H9 (cell line): ENCODE data around the gene CNIH2. TPM values are rescaled to one million over a fixed set of nuclear protein-coding genes. Genes with fewer than 3 reads are reported as not detected.

ENCODE experiments used
- DNase-seq: peaks from one replicate; pipeline ENCODE4 v3.0.0-alpha.2; 2017
- H2AFZ ChIP-seq: one replicate; pipeline ENCODE4 v1.6.1; 2013; ENCODE audit warnings: mild to moderate bottlenecking, low read length, control low read depth, moderate library complexity
- H2AK5ac ChIP-seq: 2 replicates; pipeline ENCODE4 v1.6.1; 2013; ENCODE audit warnings: low read length, control low read depth, mixed read lengths; ENCODE audit not compliant: insufficient read length
- H2BK120ac ChIP-seq: one replicate; pipeline ENCODE4 v1.6.1; 2013; ENCODE audit warnings: low read depth, mild to moderate bottlenecking, low read length, control low read depth, inconsistent platforms; ENCODE audit not compliant: poor library complexity, severe bottlenecking
- H2BK12ac ChIP-seq: 2 replicates; pipeline ENCODE4 v1.6.1; 2013; ENCODE audit warnings: low read length, control low read depth, mixed read lengths, low read depth; ENCODE audit not compliant: insufficient read length
- H2BK15ac ChIP-seq: 2 replicates; pipeline ENCODE4 v1.6.1; 2013; ENCODE audit warnings: low read depth, low read length, control low read depth
- H2BK20ac ChIP-seq: one replicate; pipeline ENCODE4 v1.6.1; 2013; ENCODE audit warnings: low read depth, mild to moderate bottlenecking, low read length, control low read depth, inconsistent platforms; ENCODE audit not compliant: poor library complexity, severe bottlenecking
- H2BK5ac ChIP-seq: 2 replicates; pipeline ENCODE4 v1.6.1; 2013; ENCODE audit warnings: low read length, control low read depth, mixed read lengths; ENCODE audit not compliant: insufficient read length
- H3K14ac ChIP-seq: 2 replicates; pipeline ENCODE4 v1.6.1; 2013; ENCODE audit warnings: low read length, control low read depth; ENCODE audit not compliant: insufficient read depth
- H3K18ac ChIP-seq: 2 replicates; pipeline ENCODE4 v1.6.1; 2013; ENCODE audit warnings: low read depth, mild to moderate bottlenecking, mixed read lengths, low read length, control low read depth; ENCODE audit not compliant: insufficient read length
- H3K23ac ChIP-seq: 2 replicates; pipeline ENCODE4 v1.6.1; 2013; ENCODE audit warnings: low read length, control low read depth, mixed read lengths, low read depth; ENCODE audit not compliant: insufficient read length
- H3K23me2 ChIP-seq: 2 replicates; pipeline ENCODE4 v1.6.1; 2013; ENCODE audit warnings: low read depth, mild to moderate bottlenecking, mixed read lengths, low read length, control low read depth; ENCODE audit not compliant: insufficient read length, poor library complexity, severe bottlenecking
- H3K27ac ChIP-seq: 2 replicates; pipeline ENCODE4 v1.5.1; 2013; ENCODE audit warnings: low read length, control low read depth, mixed read lengths, low read depth; ENCODE audit not compliant: insufficient read length
- H3K27me3 ChIP-seq: 2 replicates; pipeline ENCODE4 v1.6.1; 2013; ENCODE audit warnings: low read length, control low read depth, inconsistent platforms; ENCODE audit not compliant: insufficient read depth
- H3K4ac ChIP-seq: 2 replicates; pipeline ENCODE4 v1.6.1; 2013; ENCODE audit warnings: low read depth, mild to moderate bottlenecking, control low read depth, inconsistent platforms, low read length, moderate library complexity
- H3K4me1 ChIP-seq: 2 replicates; pipeline ENCODE4 v1.6.1; 2013; ENCODE audit warnings: low read length, control low read depth, inconsistent platforms; ENCODE audit not compliant: insufficient read depth
- H3K4me2 ChIP-seq: 2 replicates; pipeline ENCODE4 v1.6.1; 2013; ENCODE audit warnings: low read length, control low read depth, mixed read lengths; ENCODE audit not compliant: insufficient read length, insufficient read depth
- H3K56ac ChIP-seq: 2 replicates; pipeline ENCODE4 v1.6.1; 2013; ENCODE audit warnings: low read depth, mild to moderate bottlenecking, mixed read lengths, low read length, control low read depth; ENCODE audit not compliant: insufficient read length
- H3K79me1 ChIP-seq: 2 replicates; pipeline ENCODE4 v1.6.1; 2013; ENCODE audit warnings: low read depth, mild to moderate bottlenecking, moderate library complexity, low read length, control low read depth, inconsistent platforms; ENCODE audit not compliant: insufficient read depth, poor library complexity, severe bottlenecking
- H3K79me2 ChIP-seq: 2 replicates; pipeline ENCODE4 v1.6.1; 2013; ENCODE audit warnings: low read length, control low read depth, inconsistent platforms; ENCODE audit not compliant: insufficient read depth
- H3K9ac ChIP-seq: 2 replicates; pipeline ENCODE4 v1.6.1; 2013; ENCODE audit warnings: low read length, control low read depth, mixed read lengths; ENCODE audit not compliant: insufficient read length; ENCODE audit errors: extremely low read depth
- H3K9me3 ChIP-seq: one replicate; pipeline ENCODE4 v1.6.1; 2013; ENCODE audit warnings: low read depth, low read length, inconsistent platforms; ENCODE audit not compliant: control insufficient read depth
- H3T11ph ChIP-seq: one replicate; pipeline ENCODE4 v1.6.1; 2013; ENCODE audit warnings: mild to moderate bottlenecking, low read length, control low read depth, inconsistent platforms
- H4K20me1 ChIP-seq: one replicate; pipeline ENCODE4 v1.6.1; 2013; ENCODE audit not compliant: control insufficient read depth, insufficient read length, insufficient read depth
- H4K5ac ChIP-seq: 2 replicates; pipeline ENCODE4 v1.6.1; 2013; ENCODE audit warnings: low read depth, mild to moderate bottlenecking, mixed read lengths, low read length, control low read depth; ENCODE audit not compliant: insufficient read length
- H4K8ac ChIP-seq: replicated peaks from 2 replicates; pipeline ENCODE4 v1.6.1; 2013; ENCODE audit warnings: low read length, control low read depth, mixed read lengths, low read depth; ENCODE audit not compliant: insufficient read length
- H4K91ac ChIP-seq: 2 replicates; pipeline ENCODE4 v1.6.1; 2013; ENCODE audit warnings: low read depth, mild to moderate bottlenecking, moderate library complexity, mixed read lengths, low read length, control low read depth; ENCODE audit not compliant: insufficient read length
- H3K27ac Mint-ChIP-seq, 3 experiments: 2 replicates in 2 of 3; 3 replicates in 1 of 3; pipeline ENCODE4 v1.8.0; 2020 to 2021; ENCODE audit warnings: mixed read lengths in 3 of 3, mild to moderate bottlenecking in 1 of 3, moderate library complexity in 1 of 3
- H3K27me3 Mint-ChIP-seq: 2 replicates; pipeline ENCODE4 v1.8.0; 2021; ENCODE audit warnings: low read depth, mild to moderate bottlenecking, moderate library complexity, mixed read lengths
- H3K36me3 Mint-ChIP-seq, 3 experiments: 2 replicates in 2 of 3; 3 replicates in 1 of 3; pipeline ENCODE4 v1.8.0; 2020 to 2021; ENCODE audit warnings: low read depth in 3 of 3, mixed read lengths in 3 of 3; ENCODE audit not compliant: insufficient read depth in 1 of 3
- H3K4me1 Mint-ChIP-seq, 2 experiments: 2 replicates each; pipeline ENCODE4 v1.8.0; 2020; ENCODE audit warnings: mixed read lengths in 2 of 2
- H3K4me3 Mint-ChIP-seq, 2 experiments: 2 replicates in 1 of 2; 3 replicates in 1 of 2; pipeline ENCODE4 v1.8.0; 2020 to 2021; ENCODE audit warnings: mild to moderate bottlenecking in 2 of 2, mixed read lengths in 2 of 2, moderate library complexity in 1 of 2
- H3K9me3 Mint-ChIP-seq, 2 experiments: 2 replicates in 1 of 2; 3 replicates in 1 of 2; pipeline ENCODE4 v1.8.0; 2020; ENCODE audit warnings: mild to moderate bottlenecking in 2 of 2, mixed read lengths in 2 of 2, moderate library complexity in 1 of 2
- CTCF ChIP-seq: fragments of 200-600 bp; sonication (generic); conservative IDR thresholded peaks from 3 replicates; pipeline ENCODE4 v1.8.0; 2021; ENCODE audit warnings: antibody characterized with exemption, mild to moderate bottlenecking
- WGBS: extraction: QIAGEN DNeasy Blood & Tissue Kit; methylation state at CpG from one replicate; pipeline ENCODE4 v1.1.7; 2013; ENCODE audit warnings: missing lambda C conversion rate, low lambda C conversion rate, mixed read lengths; ENCODE audit not compliant: insufficient read length; ENCODE audit errors: extremely low coverage; 5-methylcytosine and 5-hydroxymethylcytosine counted together
- total RNA-seq: library from RNA; stranded (reverse); gene quantifications from 2 replicates; pipeline ENCODE4 v1.2.1, GENCODE V29; 2021

CNIH2 gene
- total RNA-seq, 1 experiment from 2014 or later = 12.0 TPM

- Histone ChIP-seq H3K14ac (no peak overlapping the region), H2AFZ (no peak overlapping the region), H3K18ac (no peak overlapping the region), H2BK120ac (no peak overlapping the region), H3K9me3 (no peaks in the 10 kb centered on the region), H4K5ac (no peak overlapping the region), H3K4me1 (no peaks in the 10 kb centered on the region), H2BK20ac (no peak overlapping the region), H4K8ac (no peak overlapping the region), H2AK5ac (no peak overlapping the region), H3K79me2 (no peaks in the 10 kb centered on the region), H3K56ac (no peak overlapping the region), H3K27me3 (no peaks in the 10 kb centered on the region), H4K91ac (no peak overlapping the region), H3K79me1 (no peaks in the 10 kb centered on the region), H3K23ac (no peak overlapping the region), H2BK12ac (no peak overlapping the region), H3K27ac (no peak overlapping the region), H3K4ac (no peak overlapping the region), H3T11ph (no peak overlapping the region), H2BK5ac (no peak overlapping the region), H3K4me2 (no peak overlapping the region), H3K9ac (no peak overlapping the region), H2BK15ac (no peak overlapping the region), H4K20me1 (no peaks in the 10 kb centered on the region), H3K23me2 (no peaks in the 10 kb centered on the region)
- Mint-ChIP-seq H3K36me3 (no peaks in the 10 kb centered on the region), H3K9me3 (no peaks in the 10 kb centered on the region), H3K4me3 (no peak overlapping the region), H3K4me1 (no peaks in the 10 kb centered on the region), H3K27me3 (peaks cover 7% of the 10 kb centered on the region; the same call in 1 of the 2 replicates), H3K27ac (no peak overlapping the region)
- no peak for TF ChIP-seq CTCF
- WGBS = no CpG with 5 or more reads among the region's 3 CpGs
- no peak for DNase-seq
Observed at GRCh38 chr11:66247801-66248200, 30.2 kb upstream of the CNIH2 start.
